H9 (cell line): ENCODE results near the gene LGALS9B. TPM values are rescaled to one million over a fixed set of nuclear protein-coding genes. Genes with fewer than 3 reads are reported as not detected.
"Not testable (repeated sequence)": the region's sequence is repeated elsewhere in the genome, so short reads cannot be mapped to it uniquely, and the experiment has no call there.

Source experiments
- DNase-seq: peaks from one replicate; pipeline ENCODE4 v3.0.0-alpha.2; 2017
- H2AFZ ChIP-seq: one replicate; pipeline ENCODE4 v1.6.1; 2013; ENCODE audit warnings: mild to moderate bottlenecking, low read length, control low read depth, moderate library complexity
- H2AK5ac ChIP-seq: 2 replicates; pipeline ENCODE4 v1.6.1; 2013; ENCODE audit warnings: low read length, control low read depth, mixed read lengths; ENCODE audit not compliant: insufficient read length
- H2BK120ac ChIP-seq: one replicate; pipeline ENCODE4 v1.6.1; 2013; ENCODE audit warnings: low read depth, mild to moderate bottlenecking, low read length, control low read depth, inconsistent platforms; ENCODE audit not compliant: poor library complexity, severe bottlenecking
- H2BK12ac ChIP-seq: 2 replicates; pipeline ENCODE4 v1.6.1; 2013; ENCODE audit warnings: low read length, control low read depth, mixed read lengths, low read depth; ENCODE audit not compliant: insufficient read length
- H2BK15ac ChIP-seq: 2 replicates; pipeline ENCODE4 v1.6.1; 2013; ENCODE audit warnings: low read depth, low read length, control low read depth
- H2BK20ac ChIP-seq: one replicate; pipeline ENCODE4 v1.6.1; 2013; ENCODE audit warnings: low read depth, mild to moderate bottlenecking, low read length, control low read depth, inconsistent platforms; ENCODE audit not compliant: poor library complexity, severe bottlenecking
- H2BK5ac ChIP-seq: 2 replicates; pipeline ENCODE4 v1.6.1; 2013; ENCODE audit warnings: low read length, control low read depth, mixed read lengths; ENCODE audit not compliant: insufficient read length
- H3K14ac ChIP-seq: 2 replicates; pipeline ENCODE4 v1.6.1; 2013; ENCODE audit warnings: low read length, control low read depth; ENCODE audit not compliant: insufficient read depth
- H3K18ac ChIP-seq: 2 replicates; pipeline ENCODE4 v1.6.1; 2013; ENCODE audit warnings: low read depth, mild to moderate bottlenecking, mixed read lengths, low read length, control low read depth; ENCODE audit not compliant: insufficient read length
- H3K23ac ChIP-seq: 2 replicates; pipeline ENCODE4 v1.6.1; 2013; ENCODE audit warnings: low read length, control low read depth, mixed read lengths, low read depth; ENCODE audit not compliant: insufficient read length
- H3K23me2 ChIP-seq: 2 replicates; pipeline ENCODE4 v1.6.1; 2013; ENCODE audit warnings: low read depth, mild to moderate bottlenecking, mixed read lengths, low read length, control low read depth; ENCODE audit not compliant: insufficient read length, poor library complexity, severe bottlenecking
- H3K27ac ChIP-seq: 2 replicates; pipeline ENCODE4 v1.5.1; 2013; ENCODE audit warnings: low read length, control low read depth, mixed read lengths, low read depth; ENCODE audit not compliant: insufficient read length
- H3K27me3 ChIP-seq: 2 replicates; pipeline ENCODE4 v1.6.1; 2013; ENCODE audit warnings: low read length, control low read depth, inconsistent platforms; ENCODE audit not compliant: insufficient read depth
- H3K4ac ChIP-seq: 2 replicates; pipeline ENCODE4 v1.6.1; 2013; ENCODE audit warnings: low read depth, mild to moderate bottlenecking, control low read depth, inconsistent platforms, low read length, moderate library complexity
- H3K4me1 ChIP-seq: 2 replicates; pipeline ENCODE4 v1.6.1; 2013; ENCODE audit warnings: low read length, control low read depth, inconsistent platforms; ENCODE audit not compliant: insufficient read depth
- H3K4me2 ChIP-seq: 2 replicates; pipeline ENCODE4 v1.6.1; 2013; ENCODE audit warnings: low read length, control low read depth, mixed read lengths; ENCODE audit not compliant: insufficient read length, insufficient read depth
- H3K56ac ChIP-seq: 2 replicates; pipeline ENCODE4 v1.6.1; 2013; ENCODE audit warnings: low read depth, mild to moderate bottlenecking, mixed read lengths, low read length, control low read depth; ENCODE audit not compliant: insufficient read length
- H3K79me1 ChIP-seq: 2 replicates; pipeline ENCODE4 v1.6.1; 2013; ENCODE audit warnings: low read depth, mild to moderate bottlenecking, moderate library complexity, low read length, control low read depth, inconsistent platforms; ENCODE audit not compliant: insufficient read depth, poor library complexity, severe bottlenecking
- H3K79me2 ChIP-seq: 2 replicates; pipeline ENCODE4 v1.6.1; 2013; ENCODE audit warnings: low read length, control low read depth, inconsistent platforms; ENCODE audit not compliant: insufficient read depth
- H3K9ac ChIP-seq: 2 replicates; pipeline ENCODE4 v1.6.1; 2013; ENCODE audit warnings: low read length, control low read depth, mixed read lengths; ENCODE audit not compliant: insufficient read length; ENCODE audit errors: extremely low read depth
- H3K9me3 ChIP-seq: one replicate; pipeline ENCODE4 v1.6.1; 2013; ENCODE audit warnings: low read depth, low read length, inconsistent platforms; ENCODE audit not compliant: control insufficient read depth
- H3T11ph ChIP-seq: one replicate; pipeline ENCODE4 v1.6.1; 2013; ENCODE audit warnings: mild to moderate bottlenecking, low read length, control low read depth, inconsistent platforms
- H4K20me1 ChIP-seq: one replicate; pipeline ENCODE4 v1.6.1; 2013; ENCODE audit not compliant: control insufficient read depth, insufficient read length, insufficient read depth
- H4K5ac ChIP-seq: 2 replicates; pipeline ENCODE4 v1.6.1; 2013; ENCODE audit warnings: low read depth, mild to moderate bottlenecking, mixed read lengths, low read length, control low read depth; ENCODE audit not compliant: insufficient read length
- H4K8ac ChIP-seq: replicated peaks from 2 replicates; pipeline ENCODE4 v1.6.1; 2013; ENCODE audit warnings: low read length, control low read depth, mixed read lengths, low read depth; ENCODE audit not compliant: insufficient read length
- H4K91ac ChIP-seq: 2 replicates; pipeline ENCODE4 v1.6.1; 2013; ENCODE audit warnings: low read depth, mild to moderate bottlenecking, moderate library complexity, mixed read lengths, low read length, control low read depth; ENCODE audit not compliant: insufficient read length
- H3K27ac Mint-ChIP-seq, 3 experiments: 2 replicates in 2 of 3; 3 replicates in 1 of 3; pipeline ENCODE4 v1.8.0; 2020 to 2021; ENCODE audit warnings: mixed read lengths in 3 of 3, mild to moderate bottlenecking in 1 of 3, moderate library complexity in 1 of 3
- H3K27me3 Mint-ChIP-seq: 2 replicates; pipeline ENCODE4 v1.8.0; 2021; ENCODE audit warnings: low read depth, mild to moderate bottlenecking, moderate library complexity, mixed read lengths
- H3K36me3 Mint-ChIP-seq, 3 experiments: 2 replicates in 2 of 3; 3 replicates in 1 of 3; pipeline ENCODE4 v1.8.0; 2020 to 2021; ENCODE audit warnings: low read depth in 3 of 3, mixed read lengths in 3 of 3; ENCODE audit not compliant: insufficient read depth in 1 of 3
- H3K4me1 Mint-ChIP-seq, 2 experiments: 2 replicates each; pipeline ENCODE4 v1.8.0; 2020; ENCODE audit warnings: mixed read lengths in 2 of 2
- H3K4me3 Mint-ChIP-seq, 2 experiments: 2 replicates in 1 of 2; 3 replicates in 1 of 2; pipeline ENCODE4 v1.8.0; 2020 to 2021; ENCODE audit warnings: mild to moderate bottlenecking in 2 of 2, mixed read lengths in 2 of 2, moderate library complexity in 1 of 2
- H3K9me3 Mint-ChIP-seq, 2 experiments: 2 replicates in 1 of 2; 3 replicates in 1 of 2; pipeline ENCODE4 v1.8.0; 2020; ENCODE audit warnings: mild to moderate bottlenecking in 2 of 2, mixed read lengths in 2 of 2, moderate library complexity in 1 of 2
- WGBS: extraction: QIAGEN DNeasy Blood & Tissue Kit; methylation state at CpG from one replicate; pipeline ENCODE4 v1.1.7; 2013; ENCODE audit warnings: missing lambda C conversion rate, low lambda C conversion rate, mixed read lengths; ENCODE audit not compliant: insufficient read length; ENCODE audit errors: extremely low coverage; 5-methylcytosine and 5-hydroxymethylcytosine counted together
- total RNA-seq: library from RNA; stranded (reverse); gene quantifications from 2 replicates; pipeline ENCODE4 v1.2.1, GENCODE V29; 2021

Gene LGALS9B
- total RNA-seq, 1 experiment from 2014 or later, result not detected

DNA sequence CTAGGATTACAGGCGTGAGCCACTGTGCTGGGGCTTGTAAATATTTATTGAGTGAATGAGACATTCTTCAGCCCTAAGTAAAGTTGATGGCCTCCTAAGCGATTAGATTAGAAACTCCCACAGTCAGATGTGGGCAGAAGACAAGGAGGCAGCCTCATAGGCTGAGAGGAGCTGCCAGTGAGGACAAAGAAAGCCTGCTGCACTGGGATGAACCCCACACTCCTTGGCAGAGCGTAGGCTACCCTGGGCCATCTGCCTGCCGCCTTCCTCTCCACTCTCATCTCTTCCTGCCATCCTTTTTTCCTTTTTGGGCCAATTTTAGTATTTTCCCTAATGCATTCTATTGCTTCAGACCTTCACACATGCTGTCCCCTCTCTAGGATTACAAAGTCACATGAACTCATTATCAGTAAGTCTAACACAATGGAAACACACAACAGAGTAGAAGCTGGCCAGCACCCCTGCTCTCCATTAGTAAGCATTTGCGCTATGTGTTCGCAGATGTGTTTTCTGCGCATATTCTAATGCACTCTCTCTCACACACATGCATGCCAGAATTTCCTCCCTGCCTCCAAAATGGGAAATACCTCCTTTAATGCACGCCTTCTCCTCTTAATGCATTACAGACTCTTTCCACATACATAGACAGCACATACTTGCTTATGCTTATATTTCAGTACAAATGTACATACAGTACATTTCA lies 12.7 kb upstream of the LGALS9B start:
- H3T11ph ChIP-seq, H3K18ac ChIP-seq, H2BK15ac ChIP-seq, H3K23me2 ChIP-seq, H2BK5ac ChIP-seq, H2AK5ac ChIP-seq, H3K56ac ChIP-seq, DNase-seq, H3K4ac ChIP-seq, H3K9me3 ChIP-seq, H3K4me2 ChIP-seq, H4K91ac ChIP-seq, H3K27ac ChIP-seq, H3K4me3 Mint-ChIP-seq, H3K79me1 ChIP-seq, H4K20me1 ChIP-seq, H4K8ac ChIP-seq, H3K4me1 ChIP-seq, H2BK20ac ChIP-seq, H2BK120ac ChIP-seq, H3K36me3 Mint-ChIP-seq, H3K23ac ChIP-seq, H3K27ac Mint-ChIP-seq, H2BK12ac ChIP-seq, H3K4me1 Mint-ChIP-seq, H3K27me3 Mint-ChIP-seq, H3K27me3 ChIP-seq, H2AFZ ChIP-seq, H4K5ac ChIP-seq, H3K9ac ChIP-seq, H3K79me2 ChIP-seq, H3K14ac ChIP-seq, H3K9me3 Mint-ChIP-seq: not testable (repeated sequence)
- WGBS, result no CpG with 5 or more reads among the region's 8 CpGs

DNA sequence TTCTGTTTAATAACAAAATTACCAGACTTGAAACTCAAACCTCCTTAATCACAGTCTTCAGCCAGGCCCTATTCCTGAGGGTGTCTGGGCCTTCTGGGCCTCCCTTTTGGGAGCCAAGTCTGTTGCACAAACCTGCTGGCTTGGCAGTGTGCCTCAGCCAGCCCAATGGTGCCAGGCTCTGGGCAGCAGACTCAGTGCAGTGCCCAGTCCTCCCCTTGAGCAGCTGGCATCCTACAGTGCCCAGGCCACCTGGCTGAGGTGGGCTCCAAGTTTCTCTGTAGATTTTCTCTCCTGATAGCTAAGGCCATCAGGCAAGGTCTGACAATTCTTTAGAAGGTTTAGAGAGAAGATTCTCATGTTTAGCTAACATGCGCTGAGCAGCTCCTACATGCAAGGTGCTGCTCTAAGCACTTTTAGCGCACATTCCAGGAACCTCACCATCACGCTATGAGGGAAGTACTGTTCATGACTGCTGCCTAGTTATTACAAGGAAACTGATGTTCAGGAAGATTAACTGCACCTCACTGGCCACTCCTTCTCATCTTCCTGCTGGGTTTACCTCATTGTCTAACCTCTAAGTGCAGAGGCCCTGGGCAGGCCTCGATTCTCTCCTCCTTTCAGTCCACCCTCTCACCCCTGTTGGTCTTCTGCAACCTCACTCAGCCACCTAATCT lies 10.2 kb upstream of the LGALS9B start:
- H3K9ac ChIP-seq, H3K27ac ChIP-seq, H2BK120ac ChIP-seq, H3K23me2 ChIP-seq, H3K79me1 ChIP-seq, H3K27me3 ChIP-seq, H4K20me1 ChIP-seq, H3K9me3 ChIP-seq, H2BK5ac ChIP-seq, H3K56ac ChIP-seq, H3K18ac ChIP-seq, H3K4me3 Mint-ChIP-seq, H2BK20ac ChIP-seq, H3T11ph ChIP-seq, H3K27ac Mint-ChIP-seq, H3K79me2 ChIP-seq, H4K91ac ChIP-seq, H3K36me3 Mint-ChIP-seq, H2AFZ ChIP-seq, H3K23ac ChIP-seq, H3K4me1 ChIP-seq, H4K5ac ChIP-seq, H3K4ac ChIP-seq, H3K27me3 Mint-ChIP-seq, H3K14ac ChIP-seq, DNase-seq, H2BK12ac ChIP-seq, H2AK5ac ChIP-seq, H2BK15ac ChIP-seq, H3K9me3 Mint-ChIP-seq, H3K4me1 Mint-ChIP-seq, H3K4me2 ChIP-seq, H4K8ac ChIP-seq: not testable (repeated sequence)
- no CpG with 5 or more reads among the region's 4 CpGs for WGBS
